ENCODE results near the gene TRIM71.

- TF ChIP-seq, protein P1, sequence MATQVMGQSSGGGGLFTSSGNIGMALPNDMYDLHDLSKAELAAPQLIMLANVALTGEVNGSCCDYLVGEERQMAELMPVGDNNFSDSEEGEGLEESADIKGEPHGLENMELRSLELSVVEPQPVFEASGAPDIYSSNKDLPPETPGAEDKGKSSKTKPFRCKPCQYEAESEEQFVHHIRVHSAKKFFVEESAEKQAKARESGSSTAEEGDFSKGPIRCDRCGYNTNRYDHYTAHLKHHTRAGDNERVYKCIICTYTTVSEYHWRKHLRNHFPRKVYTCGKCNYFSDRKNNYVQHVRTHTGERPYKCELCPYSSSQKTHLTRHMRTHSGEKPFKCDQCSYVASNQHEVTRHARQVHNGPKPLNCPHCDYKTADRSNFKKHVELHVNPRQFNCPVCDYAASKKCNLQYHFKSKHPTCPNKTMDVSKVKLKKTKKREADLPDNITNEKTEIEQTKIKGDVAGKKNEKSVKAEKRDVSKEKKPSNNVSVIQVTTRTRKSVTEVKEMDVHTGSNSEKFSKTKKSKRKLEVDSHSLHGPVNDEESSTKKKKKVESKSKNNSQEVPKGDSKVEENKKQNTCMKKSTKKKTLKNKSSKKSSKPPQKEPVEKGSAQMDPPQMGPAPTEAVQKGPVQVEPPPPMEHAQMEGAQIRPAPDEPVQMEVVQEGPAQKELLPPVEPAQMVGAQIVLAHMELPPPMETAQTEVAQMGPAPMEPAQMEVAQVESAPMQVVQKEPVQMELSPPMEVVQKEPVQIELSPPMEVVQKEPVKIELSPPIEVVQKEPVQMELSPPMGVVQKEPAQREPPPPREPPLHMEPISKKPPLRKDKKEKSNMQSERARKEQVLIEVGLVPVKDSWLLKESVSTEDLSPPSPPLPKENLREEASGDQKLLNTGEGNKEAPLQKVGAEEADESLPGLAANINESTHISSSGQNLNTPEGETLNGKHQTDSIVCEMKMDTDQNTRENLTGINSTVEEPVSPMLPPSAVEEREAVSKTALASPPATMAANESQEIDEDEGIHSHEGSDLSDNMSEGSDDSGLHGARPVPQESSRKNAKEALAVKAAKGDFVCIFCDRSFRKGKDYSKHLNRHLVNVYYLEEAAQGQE (IDR thresholded peaks at IDR 0.05; ENCODE audit: insufficient read depth in 1 of 2, low read depth in 2 of 2, low read length in 2 of 2) = no peak
- TF ChIP-seq TAF1 (IDR thresholded peaks at IDR 0.05; ENCODE audit: borderline replicate concordance, insufficient read depth, low read length) (no peak), SIN3A (IDR thresholded peaks at IDR 0.05; ENCODE audit: borderline replicate concordance, insufficient read depth, low read length) (no peak), POLR2AphosphoS5 (IDR thresholded peaks at IDR 0.05; ENCODE audit: low read depth, low read length) (no peak)
Measured at GRCh38 chr3:32882189-32882588, 64.4 kb downstream of the TRIM71 start.

Data from PFSK-1 (cell line).